CD4-positive, alpha-beta T cell (primary cell): ENCODE measurements around the gene MGAT5. TPM values are rescaled to one million over a fixed set of nuclear protein-coding genes. Genes with fewer than 3 reads are reported as not detected.

Source experiments
- ATAC-seq: fragments of 200-7000 bp; cut with Tn5 transposase; one replicate; pipeline ENCODE4 v1.10.0; 2022; ENCODE audit warnings: mild to moderate bottlenecking; ENCODE audit not compliant: poor library complexity
- CTCF ChIA-PET: fragments of 350-600 bp; sonication (Branson Sonifier 250); formaldehyde crosslinking; loops from one replicate; lab custom pipeline; 2021; ENCODE audit warnings: antibody characterized with exemption, inconsistent platforms; lab: Charles Lee
- POLR2A ChIA-PET: fragments of 350-600 bp; sonication (Branson Sonifier 250); formaldehyde crosslinking; loops from one replicate; lab custom pipeline; 2021; ENCODE audit warnings: antibody characterized with exemption, inconsistent platforms; lab: Charles Lee
- DNase-seq, 14 experiments: peaks; one replicate each; pipeline ENCODE4 v3.0.0-alpha.2; 2013 to 2020; ENCODE audit warnings: mixed read lengths in 2 of 14
- H3K27ac ChIP-seq, 2 donors: one replicate each; pipeline versions ENCODE4 v1.5.1 to v1.7.0; 2013; ENCODE audit warnings: low read length in 2 of 2, low read depth in 1 of 2, mild to moderate bottlenecking in 1 of 2
- H3K27me3 ChIP-seq, 2 experiments: 1 replicate in 1 of 2; 2 replicates in 1 of 2; pipeline versions ENCODE4 v1.6.1 to v1.7.0; 2013; ENCODE audit warnings: low read length in 2 of 2, control low read depth in 1 of 2, mild to moderate bottlenecking in 1 of 2, moderate library complexity in 1 of 2; ENCODE audit not compliant: insufficient read depth in 2 of 2, control insufficient read depth in 1 of 2
- H3K36me3 ChIP-seq: one replicate; pipeline ENCODE4 v1.6.1; 2013; ENCODE audit warnings: low read length, control low read depth; ENCODE audit not compliant: insufficient read depth
- H3K4me1 ChIP-seq: one replicate; pipeline ENCODE4 v1.6.1; 2013; ENCODE audit warnings: low read length, control low read depth; ENCODE audit not compliant: insufficient read depth
- H3K4me3 ChIP-seq: one replicate; pipeline ENCODE4 v1.5.1; 2013; ENCODE audit warnings: mild to moderate bottlenecking, low read length, moderate library complexity
- H3K9me3 ChIP-seq, 2 experiments: 1 replicate in 1 of 2; 2 replicates in 1 of 2; pipeline versions ENCODE4 v1.6.1 to v1.7.0; 2013; ENCODE audit warnings: low read length in 2 of 2, mild to moderate bottlenecking in 2 of 2, control low read depth in 1 of 2, moderate library complexity in 1 of 2; ENCODE audit not compliant: control insufficient read depth in 1 of 2, insufficient read depth in 1 of 2
- H3K27ac Mint-ChIP-seq: one replicate; pipeline ENCODE4 v1.8.0; 2020; ENCODE audit warnings: mixed read lengths
- H3K27me3 Mint-ChIP-seq: one replicate; pipeline ENCODE4 v1.8.0; 2021; ENCODE audit warnings: mixed read lengths
- H3K36me3 Mint-ChIP-seq: one replicate; pipeline ENCODE4 v1.8.0; 2021; ENCODE audit warnings: low read depth, mixed read lengths
- H3K4me1 Mint-ChIP-seq: one replicate; pipeline ENCODE4 v1.8.0; 2021; ENCODE audit warnings: low read depth, mixed read lengths
- H3K4me3 Mint-ChIP-seq: one replicate; pipeline ENCODE4 v1.8.0; 2020; ENCODE audit warnings: mild to moderate bottlenecking, mixed read lengths
- H3K9me3 Mint-ChIP-seq: one replicate; pipeline ENCODE4 v1.8.0; 2020; ENCODE audit warnings: mixed read lengths
- CTCF ChIP-seq: fragments of 200-600 bp; IDR thresholded peaks from one replicate; pipeline ENCODE4 v1.8.0; 2022; ENCODE audit warnings: antibody characterized with exemption, mild to moderate bottlenecking
- intact Hi-C, 2 experiments: fragments of 100-400 bp; cut with DNase I in 1 of 2; cut with micrococcal nuclease in 1 of 2; formaldehyde crosslinking; loops; one replicate each; pipeline versions ENCODE4 v1.15.1 to v1.9.0; 2023 to 2025; cut with DNase I, micrococcal nuclease
- total RNA-seq, 174 experiments: library from RNA in 2 of 174; stranded (reverse) in 2 of 174; gene quantifications; one replicate each; pipeline ENCODE4 v1.2.3 and lab custom pipeline; 2021 to 2026

The MGAT5 gene
- total RNA-seq, 2 experiments from 2014 or later = 77.5 to 77.8 TPM

- Histone ChIP-seq H3K27ac (no peak overlapping the region), H3K4me3 (no peak overlapping the region), H3K9me3 (no peaks in the 10 kb centered on the region), H3K27me3 (no peaks in the 10 kb centered on the region), H3K36me3 (peaks cover 19% of the 10 kb centered on the region), H3K4me1 (no peaks in the 10 kb centered on the region)
- CTCF ChIA-PET = no interaction called here
- Mint-ChIP-seq H3K9me3 (no peaks in the 10 kb centered on the region), H3K27ac (no peak overlapping the region), H3K4me3 (no peak overlapping the region), H3K27me3 (no peaks in the 10 kb centered on the region), H3K36me3 (peaks cover 3% of the 10 kb centered on the region), H3K4me1 (no peaks in the 10 kb centered on the region)
- POLR2A ChIA-PET = no interaction called here
- intact Hi-C loops = loop anchor here in 1 of 2 experiments (10.0 kb wide), 1 partner anchor 237 kb away; no protein-coding TSS in a partner anchor
- DNase-seq (no peak), ATAC-seq (no peak)
- no peak for TF ChIP-seq CTCF
Observed at GRCh38 chr2:134457765-134458472, 204.0 kb downstream of the MGAT5 start.

DNA sequence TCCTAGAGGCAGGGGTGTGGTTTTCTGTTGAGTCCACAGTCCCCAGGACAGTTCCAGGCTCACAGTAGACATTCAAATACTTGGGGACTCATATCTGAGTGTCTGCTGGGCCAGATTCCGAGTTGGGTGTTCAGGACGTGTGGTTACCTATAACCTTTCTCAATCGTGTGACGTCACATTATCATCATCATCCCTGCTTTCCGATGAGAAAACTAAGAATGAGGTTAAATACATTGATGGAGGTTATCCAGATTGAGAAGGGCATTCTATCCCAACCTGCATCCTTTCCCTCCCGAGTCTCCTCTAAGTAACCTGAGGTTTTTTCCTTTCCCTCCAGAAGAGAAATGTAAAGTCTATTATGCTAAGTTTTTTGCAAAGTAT, 204.6 kb downstream of the MGAT5 start:
- no peaks in the 10 kb centered on the region for H3K9me3 Mint-ChIP-seq
- H3K36me3 ChIP-seq = peaks cover 15% of the 10 kb centered on the region
- H3K4me3 Mint-ChIP-seq = no peak overlapping the region
- no peak overlapping the region for H3K27ac Mint-ChIP-seq
- POLR2A ChIA-PET = no interaction called here
- H3K27me3 Mint-ChIP-seq = no peaks in the 10 kb centered on the region
- H3K4me3 ChIP-seq = no peak overlapping the region
- no peak overlapping the region for H3K27ac ChIP-seq
- intact Hi-C loops = loop anchor here in 1 of 2 experiments (10.0 kb wide), 1 partner anchor 236 kb away; no protein-coding TSS in a partner anchor
- no peak for TF ChIP-seq CTCF
- H3K36me3 Mint-ChIP-seq = peaks cover 3% of the 10 kb centered on the region
- CTCF ChIA-PET = no interaction called here
- DNase-seq (no peak), ATAC-seq (no peak)
- H3K4me1 Mint-ChIP-seq = no peaks in the 10 kb centered on the region
- no peaks in the 10 kb centered on the region for H3K9me3 ChIP-seq
- no peaks in the 10 kb centered on the region for H3K4me1 ChIP-seq
- no peaks in the 10 kb centered on the region for H3K27me3 ChIP-seq

- Histone ChIP-seq H3K4me1 (no peaks in the 10 kb centered on the region), H3K36me3 (peaks cover 10% of the 10 kb centered on the region), H3K4me3 (no peak overlapping the region), H3K27me3 (no peaks in the 10 kb centered on the region), H3K27ac (no peak overlapping the region), H3K9me3 (no peaks in the 10 kb centered on the region)
- no peaks in the 10 kb centered on the region for H3K27me3 Mint-ChIP-seq
- intact Hi-C loops = loop anchor here in 1 of 2 experiments (10.0 kb wide), 1 partner anchor 236 kb away; no protein-coding TSS in a partner anchor
- no peak overlapping the region for H3K27ac Mint-ChIP-seq
- POLR2A ChIA-PET = no interaction called here
- DNase-seq (no peak), ATAC-seq (no peak)
- no peak overlapping the region for H3K4me3 Mint-ChIP-seq
- H3K36me3 Mint-ChIP-seq = peaks cover 3% of the 10 kb centered on the region
- CTCF ChIA-PET = no interaction called here
- H3K4me1 Mint-ChIP-seq = no peaks in the 10 kb centered on the region
- no peaks in the 10 kb centered on the region for H3K9me3 Mint-ChIP-seq
- no peak for TF ChIP-seq CTCF
Observed at GRCh38 chr2:134458950-134459349, 205.1 kb downstream of the MGAT5 start.
